A673 (cell line): Measurements from ENCODE around the gene ARL8A. TPM values are rescaled to one million over a fixed set of nuclear protein-coding genes. Genes with fewer than 3 reads are reported as not detected.

Source experiments
- BruUV-seq: library from RNA; stranded (reverse); fragments of 400-500 nt; replicated peaks from 2 replicates; lab custom pipeline; 2021; lab: Mats Ljungman, UMichigan
- CTCF ChIA-PET: fragments of 300-600 bp; sonication (Branson Sonifier 250); formaldehyde crosslinking; loops from one replicate; lab custom pipeline; 2022; ENCODE audit warnings: antibody characterized with exemption; lab: Charles Lee
- POLR2A ChIA-PET: fragments of 300-600 bp; sonication (Branson Sonifier 250); formaldehyde crosslinking; loops from one replicate; lab custom pipeline; 2022; ENCODE audit warnings: antibody characterized with exemption; ENCODE audit not compliant: low non-redundant PET; lab: Charles Lee
- DNase-seq: peaks from one replicate; pipeline ENCODE4 v3.0.0-alpha.2; 2015; ENCODE audit warnings: low spot score
- H3K27ac ChIP-seq: fragments of 200-600 bp; sonication (generic); 2 replicates; pipeline ENCODE4 v1.5.1; 2016; ENCODE audit warnings: mixed run types, low read depth, mild to moderate bottlenecking, mixed read lengths, antibody characterized with exemption, low read length; ENCODE audit not compliant: poor library complexity, severe bottlenecking
- H3K27me3 ChIP-seq: fragments of 200-600 bp; sonication (generic); replicated peaks from 2 replicates; pipeline ENCODE4 v1.6.1; 2017; ENCODE audit warnings: mixed run types, low read depth, mild to moderate bottlenecking, mixed read lengths, antibody characterized with exemption, low read length; ENCODE audit not compliant: insufficient read depth, poor library complexity
- H3K36me3 ChIP-seq: fragments of 200-600 bp; sonication (generic); 2 replicates; pipeline ENCODE4 v1.6.1; 2016; ENCODE audit warnings: mixed run types, mild to moderate bottlenecking, mixed read lengths, antibody characterized with exemption, low read length; ENCODE audit not compliant: insufficient read depth, poor library complexity, severe bottlenecking
- H3K4me1 ChIP-seq: fragments of 200-600 bp; sonication (generic); 2 replicates; pipeline ENCODE4 v1.6.1; 2017; ENCODE audit warnings: mixed run types, mild to moderate bottlenecking, mixed read lengths, antibody characterized with exemption, low read length; ENCODE audit not compliant: insufficient read depth, poor library complexity, severe bottlenecking
- H3K4me3 ChIP-seq: fragments of 200-600 bp; sonication (generic); 2 replicates; pipeline ENCODE4 v1.5.1; 2016; ENCODE audit warnings: low read depth, mixed run types, mild to moderate bottlenecking, mixed read lengths, low read length; ENCODE audit not compliant: poor library complexity, severe bottlenecking
- H3K9me3 ChIP-seq: fragments of 200-600 bp; sonication (generic); 2 replicates; pipeline ENCODE4 v1.6.1; 2016; ENCODE audit warnings: mixed run types, low read depth, mild to moderate bottlenecking, mixed read lengths, antibody characterized with exemption, low read length; ENCODE audit not compliant: poor library complexity, severe bottlenecking
- CTCF ChIP-seq: fragments of 300-800, 200-600 bp; sonication (generic); conservative IDR thresholded peaks from 2 replicates; pipeline ENCODE4 v1.5.1; 2017; ENCODE audit warnings: low read depth, mild to moderate bottlenecking, antibody characterized with exemption, low read length, moderate library complexity, mixed read lengths
- EZH2 ChIP-seq: fragments of 200-600 bp; sonication (generic); IDR thresholded peaks from 2 replicates; pipeline ENCODE4 v1.6.1; 2017; ENCODE audit warnings: borderline replicate concordance, low read depth, mild to moderate bottlenecking, mixed read lengths, antibody characterized with exemption, low read length; ENCODE audit not compliant: poor library complexity, severe bottlenecking
- intact Hi-C: fragments of 100-400 bp; cut with micrococcal nuclease; formaldehyde crosslinking; loops from one replicate; pipeline ENCODE4 v1.10.0; 2022; ENCODE audit not compliant: unreplicated experiment
- total RNA-seq: library from RNA; stranded (reverse); gene quantifications from 2 replicates; pipeline ENCODE4 v1.2.3, GENCODE V29; 2021

ARL8A gene
- total RNA-seq, 1 experiment from 2014 or later: 41.9 TPM

- intact Hi-C loops: loop anchor here (10.0 kb wide), 2 partner anchors 237 to 597 kb away; partner anchors contain the start of gene NAV1
- no peak overlapping the region for H3K27ac ChIP-seq
- no peak overlapping the region for H3K4me3 ChIP-seq
- ChIA-PET POLR2A (no interaction called here), CTCF (interaction anchor here (0.6 kb wide), 1 partner anchor 122 kb away, joined by 3 read pairs; the partner anchor contains the start of gene ELF3)
- no TSS peak for BruUV-seq
- H3K4me1 ChIP-seq: no peaks in the 10 kb centered on the region
- H3K36me3 ChIP-seq: peaks cover 20% of the 10 kb centered on the region
- H3K27me3 ChIP-seq: no peaks in the 10 kb centered on the region
- no peaks in the 10 kb centered on the region for H3K9me3 ChIP-seq
- TF ChIP-seq EZH2: no peak
- no peak for TF ChIP-seq CTCF
- DNase-seq: no peak
These were observed 12.3 kb downstream of the ARL8A start for GRCh38 chr1:202131956-202132821.

- no TSS peak for BruUV-seq
- Histone ChIP-seq H3K27me3 (no peaks in the 10 kb centered on the region), H3K4me1 (peaks cover 4% of the 10 kb centered on the region), H3K36me3 (peaks cover 20% of the 10 kb centered on the region), H3K4me3 (no peak overlapping the region), H3K9me3 (no peaks in the 10 kb centered on the region), H3K27ac (no peak overlapping the region)
- ChIA-PET CTCF (interaction anchor here (0.7 kb wide), 1 partner anchor 535 kb away, joined by 4 read pairs; no protein-coding TSS in a partner anchor), POLR2A (no interaction called here)
- no peak for TF ChIP-seq EZH2
- no peak for TF ChIP-seq CTCF
- DNase-seq: no peak
- intact Hi-C loops: loop anchor here (10.0 kb wide), 2 partner anchors 236 to 596 kb away; partner anchors contain the start of gene NAV1
These were observed 13.6 kb downstream of the ARL8A start for GRCh38 chr1:202130816-202131522.

DNA sequence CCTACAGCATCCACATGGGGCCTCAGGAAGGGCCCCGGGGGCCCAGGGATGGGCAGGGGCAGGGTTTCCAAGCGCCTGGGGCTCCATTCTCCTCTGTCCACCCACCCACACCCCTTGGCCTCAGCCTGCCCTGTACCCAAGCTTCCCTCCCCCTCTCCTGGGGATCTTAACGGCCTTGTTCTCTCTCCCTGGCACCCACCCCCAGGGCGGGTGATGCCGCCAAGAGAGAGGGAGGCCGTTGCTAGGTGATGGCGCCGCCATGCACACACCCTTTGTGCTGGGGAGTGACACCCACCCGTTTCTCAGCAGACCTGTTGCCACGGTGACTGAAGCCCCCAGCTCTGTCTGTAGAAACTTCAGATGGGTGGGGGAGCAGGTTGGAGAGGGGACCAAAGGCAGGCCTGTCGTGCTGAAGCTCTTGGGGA is 14.2 kb downstream of the ARL8A start:
- Histone ChIP-seq H3K27ac (no peak overlapping the region), H3K36me3 (peaks cover 20% of the 10 kb centered on the region), H3K27me3 (no peaks in the 10 kb centered on the region), H3K4me1 (peaks cover 4% of the 10 kb centered on the region), H3K4me3 (no peak overlapping the region), H3K9me3 (no peaks in the 10 kb centered on the region)
- intact Hi-C loops: loop anchor here (10.0 kb wide), 2 partner anchors 236 to 596 kb away; partner anchors contain the start of gene NAV1
- CTCF ChIA-PET: interaction anchor here (0.7 kb wide), 1 partner anchor 535 kb away, joined by 4 read pairs; no protein-coding TSS in a partner anchor
- POLR2A ChIA-PET: no interaction called here
- BruUV-seq: no TSS peak
- DNase-seq: no peak
- TF ChIP-seq EZH2 (no peak), CTCF (no peak)
